Neutrophil (primary cell): ENCODE results near the gene PLD3.

Source experiments
- H3K27ac ChIP-seq: fragments of 200-600 bp; sonication (generic); 2 replicates; pipeline ENCODE4 v1.5.1; 2016; ENCODE audit warnings: mild to moderate bottlenecking, moderate library complexity
- H3K27me3 ChIP-seq: fragments of 200-600 bp; sonication (generic); 2 replicates; pipeline ENCODE4 v1.6.0; 2016; ENCODE audit warnings: mild to moderate bottlenecking
- H3K36me3 ChIP-seq: fragments of 200-600 bp; sonication (generic); 2 replicates; pipeline ENCODE4 v1.5.1; 2017
- H3K4me1 ChIP-seq, 2 experiments: fragments of 200-600 bp in 1 of 2; sonication (generic) in 1 of 2; 1 replicate in 1 of 2; 2 replicates in 1 of 2; pipeline versions ENCODE4 v1.5.1 to v1.6.1; 2013 to 2016; ENCODE audit warnings: low read depth in 1 of 2, low read length in 1 of 2, mild to moderate bottlenecking in 1 of 2, moderate library complexity in 1 of 2; ENCODE audit not compliant: control insufficient read depth in 1 of 2, insufficient read depth in 1 of 2
- H3K4me3 ChIP-seq, 2 experiments: fragments of 200-600 bp in 1 of 2; sonication (generic) in 1 of 2; 1 replicate in 1 of 2; 2 replicates in 1 of 2; pipeline ENCODE4 v1.5.1; 2013 to 2016; ENCODE audit warnings: low read depth in 1 of 2, low read length in 1 of 2, mild to moderate bottlenecking in 1 of 2, moderate library complexity in 1 of 2
- H3K9me3 ChIP-seq: fragments of 200-600 bp; sonication (generic); 2 replicates; pipeline ENCODE4 v1.5.1; 2016
- CTCF ChIP-seq: fragments of 200-600 bp; sonication (generic); IDR thresholded peaks from 2 replicates; pipeline ENCODE4 v1.5.1; 2016; ENCODE audit warnings: antibody characterized with exemption

The PLD3 gene

DNA sequence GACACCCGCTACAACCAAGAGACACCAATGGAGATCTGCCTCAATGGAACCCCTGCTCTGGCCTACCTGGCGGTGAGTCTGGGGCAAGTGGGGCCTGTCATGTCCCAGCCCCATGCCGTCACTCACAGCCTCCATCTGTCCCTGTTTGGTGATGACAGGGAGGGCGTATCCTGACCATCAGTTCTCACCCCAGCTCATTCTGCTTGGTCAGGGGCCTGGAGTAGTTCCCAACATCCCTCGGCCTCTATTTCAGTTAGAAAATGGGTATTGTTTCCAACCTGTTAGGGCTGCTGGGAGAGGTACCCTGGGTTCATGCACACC is 23.3 kb downstream of the PLD3 start:
- peaks cover 3% of the 10 kb centered on the region in 2 experiments for H3K4me1 ChIP-seq
- H3K9me3 ChIP-seq = no peaks in the 10 kb centered on the region
- H3K27me3 ChIP-seq = no peaks in the 10 kb centered on the region
- no peak overlapping the region for H3K4me3 ChIP-seq
- peaks cover 45% of the 10 kb centered on the region for H3K36me3 ChIP-seq
- no peak for TF ChIP-seq CTCF
- H3K27ac ChIP-seq = no peak overlapping the region

DNA sequence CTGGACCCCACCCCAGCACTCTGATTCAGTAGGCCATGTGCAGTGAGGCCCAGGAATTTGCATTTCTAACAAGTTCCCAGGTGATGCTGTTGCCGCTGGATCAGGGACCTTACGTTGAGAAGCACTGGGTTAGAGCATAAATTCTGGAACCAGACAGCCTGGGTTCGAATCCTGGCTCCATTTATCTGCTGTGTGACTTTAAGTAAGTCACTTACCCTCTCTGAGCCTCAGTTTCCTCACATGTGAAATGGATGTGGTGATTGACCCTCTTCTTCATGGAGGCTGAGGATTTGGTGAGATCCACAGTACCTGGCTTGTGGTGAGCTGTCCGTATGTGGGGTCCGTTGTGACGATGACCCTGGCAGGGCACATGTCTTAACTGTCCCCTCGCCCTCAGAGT is 25.6 kb downstream of the PLD3 start:
- Histone ChIP-seq H3K9me3 (no peaks in the 10 kb centered on the region), H3K36me3 (peaks cover 54% of the 10 kb centered on the region), H3K27ac (no peak overlapping the region), H3K4me1 (peaks cover 3% of the 10 kb centered on the region in 2 experiments), H3K4me3 (no peak overlapping the region), H3K27me3 (no peaks in the 10 kb centered on the region)
- no peak for TF ChIP-seq CTCF

DNA sequence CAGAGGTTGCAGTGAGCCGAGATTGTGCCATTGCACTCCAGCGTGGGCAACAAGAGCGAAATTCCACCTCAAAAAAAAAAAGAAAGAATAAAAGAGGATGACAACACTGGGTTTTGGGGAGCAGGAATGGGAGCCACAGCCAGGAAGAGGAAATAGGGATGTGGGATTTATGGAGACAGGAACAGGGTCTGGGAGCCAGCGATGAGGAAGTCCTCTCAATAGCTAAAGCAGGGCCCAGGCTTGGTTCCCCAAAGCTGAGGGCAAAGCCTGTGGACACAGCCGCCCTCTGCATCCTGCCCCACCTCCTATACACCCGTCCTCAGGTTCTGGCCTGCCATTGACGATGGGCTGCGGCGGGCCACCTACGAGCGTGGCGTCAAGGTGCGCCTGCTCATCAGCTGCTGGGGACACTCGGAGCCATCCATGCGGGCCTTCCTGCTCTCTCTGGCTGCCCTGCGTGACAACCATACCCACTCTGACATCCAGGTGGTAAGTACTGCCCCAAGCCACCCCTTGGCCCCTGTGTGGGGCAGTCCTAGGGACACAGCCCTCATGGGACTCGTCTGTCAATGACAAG is 27.9 kb downstream of the PLD3 start:
- Histone ChIP-seq H3K27ac (no peak overlapping the region), H3K4me3 (no peak overlapping the region), H3K36me3 (peaks cover 46% of the 10 kb centered on the region), H3K9me3 (no peaks in the 10 kb centered on the region), H3K4me1 (no peaks in the 10 kb centered on the region), H3K27me3 (no peaks in the 10 kb centered on the region)
- TF ChIP-seq CTCF = no peak

- Histone ChIP-seq H3K9me3 (no peaks in the 10 kb centered on the region), H3K4me1 (no peaks in the 10 kb centered on the region), H3K36me3 (peaks cover 37% of the 10 kb centered on the region), H3K27ac (no peak overlapping the region), H3K4me3 (no peak overlapping the region), H3K27me3 (no peaks in the 10 kb centered on the region)
- TF ChIP-seq CTCF = no peak
Measured at GRCh38 chr19:40377876-40378385, 29.4 kb downstream of the PLD3 start.

DNA sequence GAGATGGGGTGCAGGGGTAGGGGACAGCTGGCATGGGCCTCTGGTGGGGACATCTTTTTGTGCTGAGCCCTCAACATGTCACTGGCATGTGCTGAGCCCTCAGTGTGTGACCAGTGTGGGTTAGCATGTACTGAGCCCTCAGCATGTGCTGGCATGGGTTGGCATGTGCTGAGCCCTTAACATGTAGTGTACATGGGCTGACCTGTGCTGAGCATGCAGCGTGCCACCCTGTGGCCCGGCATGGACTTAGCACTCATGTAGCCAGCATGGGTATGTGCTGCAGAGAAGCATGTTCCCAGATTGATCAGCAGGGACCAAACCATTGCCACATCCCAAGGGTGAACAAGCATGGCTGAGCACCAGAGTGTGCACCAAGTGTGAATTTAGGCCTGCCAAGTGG is 30.0 kb downstream of the PLD3 start:
- no peak for TF ChIP-seq CTCF
- H3K27ac ChIP-seq = no peak overlapping the region
- no peaks in the 10 kb centered on the region for H3K27me3 ChIP-seq
- H3K9me3 ChIP-seq = no peaks in the 10 kb centered on the region
- no peaks in the 10 kb centered on the region for H3K4me1 ChIP-seq
- peaks cover 37% of the 10 kb centered on the region for H3K36me3 ChIP-seq
- no peak overlapping the region for H3K4me3 ChIP-seq
